KOPT-K1 (cell line): ENCODE measurements around the gene NDUFS7.
"Not testable (repeated sequence)": the region's sequence is repeated elsewhere in the genome, so short reads cannot be mapped to it uniquely, and the experiment has no call there.

Experiments
- H3K27ac ChIP-seq: fragments of 200-600 bp; sonication (generic); 2 replicates; pipeline ENCODE4 v1.5.1; 2016; ENCODE audit warnings: antibody characterized with exemption, mild to moderate bottlenecking, low read depth, low read length; ENCODE audit not compliant: poor library complexity, severe bottlenecking
- H3K36me3 ChIP-seq: fragments of 200-600 bp; sonication (generic); 2 replicates; pipeline ENCODE4 v1.5.1; 2017; ENCODE audit warnings: antibody characterized with exemption, mild to moderate bottlenecking, low read length, moderate library complexity; ENCODE audit not compliant: insufficient read depth
- H3K9me3 ChIP-seq: fragments of 200-600 bp; sonication (generic); 2 replicates; pipeline ENCODE4 v1.5.1; 2017; ENCODE audit warnings: antibody characterized with exemption, low read length, mild to moderate bottlenecking; ENCODE audit not compliant: insufficient read depth, poor library complexity, severe bottlenecking

Gene NDUFS7

DNA sequence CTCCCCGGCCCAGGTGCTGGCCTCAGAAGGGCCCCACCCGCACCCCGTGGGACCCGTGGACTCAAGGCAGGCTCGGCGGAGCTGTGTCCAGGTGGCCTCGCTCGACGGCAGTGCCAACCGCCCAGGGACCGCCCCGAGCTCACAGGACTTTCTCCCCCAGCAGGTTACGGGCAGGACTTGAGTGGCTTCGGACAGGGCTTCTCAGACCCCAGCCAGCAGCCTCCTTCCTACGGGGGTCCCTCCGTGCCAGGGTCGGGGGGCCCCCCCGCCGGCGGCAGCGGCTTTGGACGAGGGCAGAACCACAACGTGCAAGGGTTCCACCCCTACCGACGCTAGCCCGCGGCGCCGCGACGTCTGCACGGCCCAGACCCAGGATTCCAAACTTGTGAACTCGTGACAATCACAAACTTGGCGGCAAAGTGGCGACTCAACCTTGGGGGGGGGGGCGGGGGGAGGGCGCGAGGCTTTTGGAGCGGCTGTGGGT, 50.9 kb downstream of the NDUFS7 start:
- Histone ChIP-seq H3K9me3 (no peaks in the 10 kb centered on the region), H3K27ac (no peak overlapping the region), H3K36me3 (peaks cover 61% of the 10 kb centered on the region)

DNA sequence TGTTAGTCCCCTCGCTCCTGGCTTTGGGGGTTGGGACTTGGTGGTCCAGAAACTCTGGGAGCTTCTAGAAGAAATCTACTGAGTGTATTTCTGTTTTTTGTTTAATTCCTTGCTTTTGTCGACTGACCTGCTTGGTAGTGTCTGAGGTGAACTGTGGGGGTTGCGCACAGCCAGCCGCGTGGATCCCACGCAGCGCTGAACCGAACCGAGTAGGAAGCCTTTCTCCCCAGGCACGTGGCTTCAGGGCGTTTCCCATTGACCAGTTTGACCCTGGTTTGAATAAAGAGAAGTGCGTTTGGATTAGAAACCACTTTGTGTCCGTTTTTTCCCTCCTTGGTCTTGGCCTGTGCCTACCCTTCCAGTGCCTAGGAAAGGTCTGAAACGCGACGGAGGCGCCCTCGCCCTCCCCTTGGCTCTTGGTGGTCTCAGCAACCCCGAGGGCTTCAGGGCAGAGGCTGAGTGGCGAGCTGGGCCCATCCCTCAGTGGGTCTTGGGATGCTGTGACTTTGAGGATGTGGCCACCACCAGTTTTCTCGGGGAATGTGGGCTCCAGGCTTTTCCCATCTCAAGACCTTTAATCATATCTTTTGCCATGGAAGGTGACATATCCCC, 51.8 kb downstream of the NDUFS7 start:
- H3K27ac ChIP-seq: no peak overlapping the region
- H3K36me3 ChIP-seq: peaks cover 61% of the 10 kb centered on the region
- H3K9me3 ChIP-seq: no peaks in the 10 kb centered on the region

DNA sequence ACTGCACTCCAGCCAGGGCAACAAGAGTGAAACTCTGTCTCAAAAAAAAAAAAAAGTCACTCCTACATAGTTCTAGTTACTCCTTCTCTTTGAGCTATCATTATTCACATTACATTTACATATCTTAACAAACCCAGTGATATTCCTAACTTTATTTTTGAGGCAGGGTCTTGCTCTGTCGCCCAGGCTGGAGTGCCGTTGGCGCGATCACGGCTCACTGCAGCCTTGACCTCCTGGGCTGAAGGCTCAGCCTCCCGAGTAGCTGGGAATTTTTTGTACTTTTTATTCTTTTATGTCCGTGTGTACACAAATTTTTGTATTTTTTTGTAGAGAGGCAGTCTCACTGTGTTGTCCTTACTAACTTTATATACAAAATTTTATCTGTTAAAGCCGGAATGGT, 53.9 kb downstream of the NDUFS7 start:
- peaks cover 67% of the 10 kb centered on the region for H3K36me3 ChIP-seq
- H3K27ac ChIP-seq: peak overlapping the region; percentile 91
- H3K9me3 ChIP-seq: no peaks in the 10 kb centered on the region

DNA sequence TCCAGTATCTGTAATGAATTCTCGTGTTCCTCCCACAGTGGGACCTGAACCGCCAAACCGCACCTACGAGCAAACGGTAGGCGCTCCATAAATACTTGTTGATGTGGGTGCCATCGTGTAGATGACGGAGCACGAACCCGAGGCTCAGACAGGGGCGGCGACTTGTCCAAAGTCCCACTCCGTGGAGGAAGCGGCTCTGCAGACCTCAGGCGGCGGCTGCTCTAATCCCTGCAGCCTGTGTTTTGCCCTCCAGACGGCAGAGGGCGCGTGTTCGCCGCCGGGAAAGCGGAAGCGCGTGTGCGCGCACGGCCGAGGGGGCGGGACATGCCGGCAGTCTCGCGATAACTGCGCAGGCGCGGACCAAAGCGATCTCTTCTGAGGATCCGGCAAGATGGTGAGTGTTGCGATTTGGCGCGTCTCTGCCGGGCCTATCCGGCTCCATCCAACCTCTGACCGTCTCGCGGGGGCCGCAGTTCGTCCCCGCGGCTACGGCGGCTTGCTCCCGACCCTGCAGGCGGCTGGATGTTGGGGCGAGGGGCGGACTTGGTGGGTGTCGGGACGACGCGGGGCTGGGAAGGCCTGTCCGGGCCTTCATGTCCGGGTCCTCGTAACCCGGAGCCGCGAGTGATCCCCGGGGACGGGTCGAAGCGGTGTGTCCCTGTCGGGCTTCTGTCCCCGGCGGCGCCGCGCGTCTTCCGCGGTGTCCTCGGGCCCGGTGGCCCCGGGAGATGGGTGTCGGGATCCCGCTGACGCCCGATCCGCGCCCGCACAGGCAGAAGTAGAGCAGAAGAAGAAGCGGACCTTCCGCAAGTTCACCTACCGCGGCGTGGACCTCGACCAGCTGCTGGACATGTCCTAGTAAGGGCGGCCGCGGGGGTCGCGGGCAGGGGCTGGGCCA, 54.6 kb downstream of the NDUFS7 start, which contains the start of gene RPS15:
Gene RPS15 (plus strand): TSS at position 362 of the 898 bp plus-strand sequence. CDS start 30 bp downstream, at position 392.
- Histone ChIP-seq H3K9me3 (no peaks in the 10 kb centered on the region), H3K36me3 (peaks cover 66% of the 10 kb centered on the region), H3K27ac (peak within 1 kb of the TSS; percentile 91)

DNA sequence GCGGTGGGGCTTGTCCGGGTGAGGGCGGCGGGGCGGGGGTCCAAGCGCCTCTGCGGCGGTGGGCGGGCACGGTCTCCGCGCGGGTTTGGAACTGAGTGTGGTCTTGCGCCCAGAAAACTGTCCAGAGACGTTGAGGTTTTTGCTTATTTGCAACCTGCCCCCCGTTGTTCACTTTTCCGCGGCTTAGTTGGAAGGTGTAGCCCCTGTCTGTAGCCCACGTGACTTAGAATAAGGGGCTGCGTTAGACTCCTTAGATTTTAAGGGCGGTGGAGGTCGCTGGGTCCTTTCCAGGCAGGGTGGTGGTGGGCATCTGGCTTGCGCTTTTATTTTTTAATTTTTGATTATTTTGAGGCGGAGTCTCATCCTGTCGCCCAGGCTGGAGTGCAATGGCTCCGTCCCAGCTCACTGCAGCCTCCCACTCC, 55.2 kb downstream of the NDUFS7 start:
- peak overlapping the region; percentile 91 for H3K27ac ChIP-seq
- H3K9me3 ChIP-seq: no peaks in the 10 kb centered on the region
- peaks cover 59% of the 10 kb centered on the region for H3K36me3 ChIP-seq

DNA sequence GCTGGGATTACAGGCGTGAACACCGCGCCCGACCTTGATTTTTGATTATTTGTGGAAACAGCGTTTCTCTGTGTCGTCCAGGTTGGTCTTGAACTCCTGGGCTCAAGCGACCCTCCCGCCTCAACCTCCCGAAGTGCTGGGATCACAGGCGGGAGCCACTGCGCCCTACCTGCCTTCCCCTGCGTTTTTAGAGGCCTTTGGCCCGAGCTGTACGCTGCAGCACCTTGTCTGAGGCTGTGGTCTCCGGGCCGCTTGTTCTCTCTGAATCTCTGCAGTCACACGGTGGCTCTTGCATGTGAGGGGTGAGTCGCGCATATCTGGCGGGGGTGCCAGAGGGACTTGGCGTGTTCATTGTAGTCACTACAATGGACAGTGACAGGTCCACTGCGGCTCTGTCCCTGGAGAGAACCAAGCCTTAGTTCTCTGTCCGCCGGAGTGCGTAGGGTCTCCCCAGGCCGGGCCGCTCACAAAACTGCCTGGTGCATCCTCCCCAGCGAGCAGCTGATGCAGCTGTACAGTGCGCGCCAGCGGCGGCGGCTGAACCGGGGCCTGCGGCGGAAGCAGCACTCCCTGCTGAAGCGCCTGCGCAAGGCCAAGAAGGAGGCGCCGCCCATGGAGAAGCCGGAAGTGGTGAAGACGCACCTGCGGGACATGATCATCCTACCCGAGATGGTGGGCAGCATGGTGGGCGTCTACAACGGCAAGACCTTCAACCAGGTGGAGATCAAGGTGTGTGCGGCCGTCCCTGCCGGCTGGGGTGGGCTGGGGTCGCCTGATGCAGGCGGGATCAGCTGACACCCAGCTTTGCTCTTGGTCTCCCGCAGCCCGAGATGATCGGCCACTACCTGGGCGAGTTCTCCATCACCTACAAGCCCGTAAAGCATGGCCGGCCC, 56.1 kb downstream of the NDUFS7 start:
- peak overlapping the region; percentile 91 for H3K27ac ChIP-seq
- peaks cover 51% of the 10 kb centered on the region for H3K36me3 ChIP-seq
- H3K9me3 ChIP-seq: not testable (repeated sequence)

DNA sequence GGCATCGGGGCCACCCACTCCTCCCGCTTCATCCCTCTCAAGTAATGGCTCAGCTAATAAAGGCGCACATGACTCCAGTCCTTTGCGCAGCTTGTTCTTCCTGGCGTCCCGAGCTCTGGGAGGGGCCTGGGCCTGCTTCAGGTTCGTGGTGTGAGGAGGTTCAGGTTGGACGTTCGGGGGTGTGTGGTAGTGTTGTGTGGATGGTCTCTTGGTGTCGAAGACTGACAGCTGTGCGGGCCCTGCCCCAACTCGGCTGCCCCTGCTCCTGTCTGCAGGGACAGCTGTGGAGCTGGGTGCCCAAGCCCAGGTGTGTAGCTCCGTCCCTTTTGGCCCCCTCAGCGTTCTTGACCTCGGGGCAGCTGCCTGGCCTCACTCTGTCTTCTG, 56.7 kb downstream of the NDUFS7 start:
- H3K27ac ChIP-seq: no peak overlapping the region
- peaks cover 44% of the 10 kb centered on the region for H3K36me3 ChIP-seq
- no peaks in the 10 kb centered on the region for H3K9me3 ChIP-seq

DNA sequence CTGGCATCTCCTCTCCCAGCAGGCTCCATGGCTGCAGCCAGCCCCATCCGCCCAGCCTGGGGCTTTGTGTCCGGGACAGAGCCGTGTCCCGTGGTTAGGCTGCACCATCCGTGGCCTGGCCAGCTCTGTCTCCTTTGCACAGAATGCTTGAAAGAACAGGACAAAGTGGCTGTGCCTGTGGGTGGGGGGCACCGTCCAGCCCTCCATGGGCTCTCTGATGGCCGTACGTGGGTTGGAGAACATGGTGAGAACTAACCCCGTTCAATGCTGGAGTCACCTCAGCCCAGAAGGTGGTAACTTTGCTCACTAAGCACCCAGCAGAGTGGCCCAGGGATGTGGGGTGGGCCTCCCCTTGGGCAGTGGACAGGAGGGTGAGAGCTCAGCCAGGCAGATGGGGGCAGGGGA, 57.3 kb downstream of the NDUFS7 start:
- Histone ChIP-seq H3K36me3 (peaks cover 40% of the 10 kb centered on the region), H3K27ac (no peak overlapping the region), H3K9me3 (no peaks in the 10 kb centered on the region)

DNA sequence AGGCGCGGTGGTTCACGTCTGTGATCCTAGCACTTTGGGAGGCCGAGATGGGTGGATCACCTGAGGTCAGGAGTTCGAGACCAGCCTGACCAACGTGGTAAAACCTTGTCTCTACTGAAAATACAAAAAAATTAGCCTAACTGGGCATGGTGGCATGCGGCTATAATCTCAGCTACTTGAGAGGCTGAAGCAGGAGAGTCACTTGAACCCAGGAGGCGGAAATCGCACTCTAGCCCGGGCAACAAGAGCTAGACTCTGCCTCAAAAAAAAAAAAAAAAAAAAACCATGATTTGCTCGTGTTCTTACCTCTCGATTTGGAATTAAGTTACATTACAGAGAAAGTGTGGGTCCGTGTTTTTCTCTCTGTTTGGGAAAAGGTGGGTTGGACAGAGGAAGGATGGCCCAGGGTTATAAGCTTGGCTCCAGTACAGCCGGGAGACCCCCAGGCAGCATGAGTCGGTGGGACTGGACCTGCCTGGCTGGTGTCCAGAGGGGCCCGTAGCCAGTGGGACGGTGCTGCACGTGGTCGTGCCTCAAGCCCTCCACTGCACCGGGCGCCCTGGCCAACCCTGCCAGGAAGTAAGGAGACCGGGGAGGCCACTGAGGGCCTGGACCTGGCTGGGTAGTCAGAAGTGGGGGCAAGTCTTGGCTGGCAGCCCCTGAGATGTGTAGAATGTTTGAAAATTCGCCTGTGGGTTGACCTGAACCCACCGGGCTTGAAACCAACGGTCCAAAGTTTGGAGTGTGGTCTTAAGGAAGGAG, 58.2 kb downstream of the NDUFS7 start:
- Histone ChIP-seq H3K27ac (no peak overlapping the region), H3K9me3 (no peaks in the 10 kb centered on the region), H3K36me3 (peaks cover 40% of the 10 kb centered on the region)
